Measurements from ENCODE around the gene ASPN.
A peak's percentile ranks its signal among the peaks of the same experiment; 100 is the strongest.

The ASPN gene

DNA sequence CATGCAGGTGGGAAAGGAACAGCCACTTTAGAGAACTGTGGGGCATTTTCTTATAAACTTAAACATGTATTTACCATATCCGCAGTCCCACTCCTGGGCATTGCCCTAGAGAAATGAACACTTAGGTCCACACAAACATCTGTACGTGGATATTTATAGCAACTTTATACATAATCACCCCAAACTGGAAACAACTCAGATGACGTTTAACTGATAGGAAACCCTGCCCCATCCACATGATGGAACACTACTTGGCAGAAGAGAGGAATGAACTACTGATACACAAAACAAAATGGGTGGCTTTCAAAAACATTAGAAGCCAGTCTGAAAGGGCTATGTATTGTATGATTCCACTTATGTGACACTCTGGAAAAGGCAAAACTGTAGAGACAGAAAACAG lies 31.0 kb upstream of the ASPN start:
- Histone ChIP-seq H3K9me3 (no peaks in the 10 kb centered on the region), H3K36me3 (replicated peaks) (no peaks in the 10 kb centered on the region), H3K27me3 (ENCODE audit: low read depth) (no peaks in the 10 kb centered on the region), H3K4me1 (peaks cover 13% of the 10 kb centered on the region), H3K4me3 (no peak overlapping the region)
- in situ Hi-C loops (cut with MboI; ENCODE audit: low sequenced_read_pairs) = no loop called here
- no peak for DNase-seq (ENCODE audit: low spot score in 2 of 2)

DNA sequence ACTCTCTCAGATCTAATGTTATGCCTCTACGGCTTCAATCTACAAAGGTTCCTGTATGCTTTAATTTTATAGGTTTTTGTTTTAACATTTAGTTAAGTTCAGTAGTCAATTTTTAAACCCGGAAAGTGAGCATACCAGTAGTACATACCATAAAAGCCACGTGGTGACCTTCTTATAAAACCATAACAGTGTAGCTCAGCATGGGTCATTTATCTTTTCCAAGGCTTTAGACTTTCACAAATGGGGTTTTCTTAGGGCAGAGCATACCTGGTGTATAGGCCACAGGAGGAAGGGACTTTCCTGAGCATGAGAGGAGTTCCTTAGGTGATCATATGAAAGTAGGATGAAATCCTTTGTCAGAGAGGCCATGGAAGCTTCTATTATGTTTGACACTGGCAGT lies 30.3 kb upstream of the ASPN start:
- H3K9me3 ChIP-seq = no peaks in the 10 kb centered on the region
- DNase-seq (ENCODE audit: low spot score in 2 of 2) = no peak
- H3K27me3 ChIP-seq (ENCODE audit: low read depth) = no peaks in the 10 kb centered on the region
- H3K36me3 ChIP-seq (replicated peaks) = no peaks in the 10 kb centered on the region
- in situ Hi-C loops (cut with MboI; ENCODE audit: low sequenced_read_pairs) = no loop called here
- H3K4me3 ChIP-seq = no peak overlapping the region
- H3K4me1 ChIP-seq = peaks cover 9% of the 10 kb centered on the region

DNA sequence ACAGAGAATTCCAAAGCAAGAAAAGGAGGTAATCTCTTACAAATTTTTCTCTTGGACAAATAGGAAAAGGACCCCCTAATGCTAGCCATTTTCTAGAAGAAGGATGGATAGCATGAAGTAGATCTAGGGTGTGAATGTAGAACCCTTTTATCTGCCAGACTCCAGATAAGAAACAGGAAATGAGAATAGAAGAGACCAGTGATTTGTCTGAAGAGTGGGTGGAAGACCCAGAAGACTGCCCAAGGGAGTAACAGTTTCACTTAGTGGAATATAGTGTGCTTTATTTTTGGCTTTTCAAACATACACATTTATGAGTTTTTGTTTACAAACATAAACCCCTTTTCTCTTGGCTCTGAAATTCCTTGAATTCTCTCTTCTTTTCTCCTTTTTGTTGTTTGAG lies 28.4 kb upstream of the ASPN start:
- DNase-seq (ENCODE audit: low spot score in 2 of 2) = no peak
- in situ Hi-C loops (cut with MboI; ENCODE audit: low sequenced_read_pairs) = no loop called here

DNA sequence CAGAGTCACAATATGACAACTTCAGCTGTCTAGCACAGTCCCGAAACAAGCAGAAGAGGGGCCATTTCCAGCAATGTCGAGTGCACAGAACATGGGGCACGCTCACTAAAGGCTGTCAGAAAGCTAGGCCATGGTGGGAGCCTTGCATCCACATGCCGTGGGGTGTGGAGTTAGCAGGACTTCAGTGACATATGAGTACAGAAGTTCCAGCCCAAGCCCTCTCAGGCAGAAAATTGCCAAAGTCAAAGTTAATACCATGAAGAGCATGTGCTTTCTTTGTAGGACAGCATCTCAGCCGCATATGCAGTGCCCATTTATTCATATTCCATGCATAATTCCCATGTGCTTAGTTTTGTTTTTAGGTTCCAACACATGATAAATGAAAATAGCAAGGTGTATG lies 26.7 kb upstream of the ASPN start:
- no peak overlapping the region for H3K4me3 ChIP-seq
- H3K9me3 ChIP-seq = no peaks in the 10 kb centered on the region
- in situ Hi-C loops (cut with MboI; ENCODE audit: low sequenced_read_pairs) = loop anchor here (10.0 kb wide), 1 partner anchor 126 kb away; no protein-coding TSS in a partner anchor
- no peaks in the 10 kb centered on the region for H3K27me3 ChIP-seq (ENCODE audit: low read depth)
- no peak for DNase-seq (ENCODE audit: low spot score in 2 of 2)
- H3K36me3 ChIP-seq (replicated peaks) = no peaks in the 10 kb centered on the region
- H3K4me1 ChIP-seq = peaks cover 14% of the 10 kb centered on the region

More for the DNA sequence above, 28.4 kb upstream of the ASPN start:
- Histone ChIP-seq H3K4me3 (no peak overlapping the region), H3K9me3 (no peaks in the 10 kb centered on the region), H3K4me1 (peaks cover 10% of the 10 kb centered on the region), H3K36me3 (replicated peaks) (no peaks in the 10 kb centered on the region), H3K27me3 (ENCODE audit: low read depth) (no peaks in the 10 kb centered on the region)

DNA sequence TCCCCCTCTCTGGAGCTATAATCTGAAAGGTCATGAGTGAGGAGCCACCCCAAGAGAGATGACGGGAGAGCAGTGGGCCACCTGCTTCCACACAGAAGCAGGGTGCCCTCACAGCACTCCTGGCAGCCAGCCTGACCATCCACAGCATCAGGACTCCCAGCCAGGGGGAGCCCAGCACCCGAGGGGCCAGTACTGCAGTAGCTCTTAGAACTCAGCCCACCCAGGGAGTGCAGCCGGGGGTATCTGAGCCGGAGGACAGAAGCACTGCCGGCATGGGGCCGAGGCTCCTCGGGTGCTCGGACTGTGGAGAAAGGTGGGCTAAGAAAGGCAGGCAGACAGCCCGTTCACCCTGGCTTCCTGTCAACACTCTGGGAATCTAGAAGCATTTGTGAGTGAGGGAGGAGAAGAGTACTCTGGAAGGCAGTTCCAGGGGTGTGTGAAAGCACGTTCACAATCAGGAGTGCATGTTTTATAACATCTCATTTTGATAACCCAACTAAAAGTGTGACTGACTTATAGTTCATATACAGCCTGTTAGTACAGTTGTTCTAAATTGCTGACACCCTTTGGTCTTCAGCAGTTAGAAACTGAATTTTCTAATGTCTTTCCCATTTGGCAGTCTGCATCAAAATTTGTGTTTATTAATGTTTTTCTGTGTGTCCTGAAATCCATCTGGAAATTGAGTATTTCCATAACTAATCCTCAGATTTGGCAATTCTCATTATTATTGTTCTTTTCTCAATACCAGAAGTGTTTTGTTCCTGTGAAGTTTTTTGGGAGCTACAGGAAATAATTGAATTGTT lies 25.9 kb upstream of the ASPN start:
- Histone ChIP-seq H3K4me1 (peaks cover 20% of the 10 kb centered on the region), H3K27me3 (ENCODE audit: low read depth) (no peaks in the 10 kb centered on the region), H3K4me3 (no peak overlapping the region), H3K9me3 (no peaks in the 10 kb centered on the region), H3K36me3 (replicated peaks) (no peaks in the 10 kb centered on the region)
- no peak for DNase-seq (ENCODE audit: low spot score in 2 of 2)
- in situ Hi-C loops (cut with MboI; ENCODE audit: low sequenced_read_pairs) = loop anchor here (10.0 kb wide), 1 partner anchor 127 kb away; no protein-coding TSS in a partner anchor

DNA sequence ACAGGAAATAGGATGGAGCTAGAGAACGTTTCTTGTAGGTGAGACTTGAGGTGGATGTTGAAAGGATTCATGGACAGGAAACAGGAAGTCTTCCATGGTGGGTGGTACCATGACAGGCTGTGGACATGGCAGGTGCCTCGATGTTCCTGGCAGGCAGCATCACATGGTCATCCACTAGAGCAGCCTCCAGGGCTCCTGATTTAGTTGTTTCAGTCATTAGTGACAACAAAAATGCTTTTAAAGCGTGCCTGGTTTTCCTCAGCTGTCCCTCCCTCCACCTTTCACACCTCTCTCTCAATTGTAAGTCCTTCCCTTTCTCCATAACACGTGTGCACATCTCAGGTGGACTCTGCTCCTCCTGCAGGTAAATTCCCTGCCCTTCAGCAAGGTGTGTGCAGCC lies 25.2 kb upstream of the ASPN start:
- no peak for DNase-seq (ENCODE audit: low spot score in 2 of 2)
- H3K9me3 ChIP-seq = no peaks in the 10 kb centered on the region
- H3K27me3 ChIP-seq (ENCODE audit: low read depth) = no peaks in the 10 kb centered on the region
- H3K4me3 ChIP-seq = no peak overlapping the region
- in situ Hi-C loops (cut with MboI; ENCODE audit: low sequenced_read_pairs) = loop anchor here (10.0 kb wide), 1 partner anchor 127 kb away; no protein-coding TSS in a partner anchor
- H3K36me3 ChIP-seq (replicated peaks) = no peaks in the 10 kb centered on the region
- H3K4me1 ChIP-seq = peaks cover 20% of the 10 kb centered on the region

DNA sequence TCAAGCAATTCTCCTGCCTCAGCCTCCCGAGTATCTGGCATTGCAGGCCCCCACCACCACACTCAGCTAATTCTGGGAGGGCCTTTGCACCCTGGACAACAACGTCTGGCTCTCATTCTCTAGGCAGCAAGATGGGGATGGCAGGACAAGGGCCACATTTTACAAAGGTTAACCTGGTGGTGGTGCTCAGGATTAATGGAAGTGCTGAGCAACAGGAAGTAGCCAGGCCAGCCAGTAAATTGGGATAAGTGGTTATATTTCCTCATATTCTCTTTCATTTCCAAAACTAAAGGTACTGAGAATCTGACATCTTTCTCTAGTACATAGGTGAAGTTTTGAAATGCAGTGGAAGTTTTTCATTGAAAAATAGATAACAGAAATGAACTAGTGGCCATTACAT lies 24.7 kb upstream of the ASPN start:
- peaks cover 20% of the 10 kb centered on the region for H3K4me1 ChIP-seq
- in situ Hi-C loops (cut with MboI; ENCODE audit: low sequenced_read_pairs) = loop anchor here (10.0 kb wide), 1 partner anchor 128 kb away; no protein-coding TSS in a partner anchor
- H3K9me3 ChIP-seq = no peaks in the 10 kb centered on the region
- no peak overlapping the region for H3K4me3 ChIP-seq
- H3K36me3 ChIP-seq (replicated peaks) = no peaks in the 10 kb centered on the region
- no peak for DNase-seq (ENCODE audit: low spot score in 2 of 2)
- H3K27me3 ChIP-seq (ENCODE audit: low read depth) = no peaks in the 10 kb centered on the region

DNA sequence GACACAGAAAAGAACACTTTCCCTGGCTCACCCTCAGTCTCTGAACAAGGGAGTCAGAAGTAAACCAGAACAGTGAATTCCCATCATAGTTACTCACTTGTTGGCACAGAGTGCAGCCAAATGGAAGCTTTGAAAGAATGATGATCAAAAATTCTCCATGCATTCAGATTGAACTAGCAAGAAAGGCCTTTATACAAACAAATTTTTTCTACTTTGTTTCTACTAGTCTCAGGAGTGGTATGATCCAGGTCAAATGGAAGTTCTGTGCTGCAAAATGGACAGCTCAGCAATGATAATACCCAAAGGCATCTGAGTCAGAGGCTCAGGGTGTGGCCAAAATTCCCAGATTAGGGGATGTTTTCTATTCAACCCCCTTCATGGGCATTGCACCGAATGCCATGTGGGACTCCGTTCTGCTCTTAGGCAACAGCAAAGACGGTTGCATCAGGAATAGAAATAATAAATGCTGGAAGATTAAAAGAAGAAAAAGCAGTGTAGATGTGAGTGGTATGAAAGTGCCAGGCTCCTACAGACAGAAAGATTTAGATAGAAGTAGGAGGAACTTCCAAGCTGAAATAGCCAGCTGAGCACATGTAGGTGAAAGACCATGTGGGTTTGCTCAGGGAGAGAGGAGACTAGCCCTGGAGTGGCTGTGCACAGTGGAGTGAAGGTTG lies 24.0 kb upstream of the ASPN start:
- Histone ChIP-seq H3K4me1 (peaks cover 20% of the 10 kb centered on the region), H3K27me3 (ENCODE audit: low read depth) (no peaks in the 10 kb centered on the region), H3K36me3 (replicated peaks) (no peaks in the 10 kb centered on the region), H3K9me3 (no peaks in the 10 kb centered on the region), H3K4me3 (peak overlapping the region; percentile 2; the same call in 1 of the 2 replicates)
- in situ Hi-C loops (cut with MboI; ENCODE audit: low sequenced_read_pairs) = loop anchor here (10.0 kb wide), 1 partner anchor 128 kb away; no protein-coding TSS in a partner anchor
- DNase-seq (ENCODE audit: low spot score in 2 of 2) = peak; percentile 18 to 43

DNA sequence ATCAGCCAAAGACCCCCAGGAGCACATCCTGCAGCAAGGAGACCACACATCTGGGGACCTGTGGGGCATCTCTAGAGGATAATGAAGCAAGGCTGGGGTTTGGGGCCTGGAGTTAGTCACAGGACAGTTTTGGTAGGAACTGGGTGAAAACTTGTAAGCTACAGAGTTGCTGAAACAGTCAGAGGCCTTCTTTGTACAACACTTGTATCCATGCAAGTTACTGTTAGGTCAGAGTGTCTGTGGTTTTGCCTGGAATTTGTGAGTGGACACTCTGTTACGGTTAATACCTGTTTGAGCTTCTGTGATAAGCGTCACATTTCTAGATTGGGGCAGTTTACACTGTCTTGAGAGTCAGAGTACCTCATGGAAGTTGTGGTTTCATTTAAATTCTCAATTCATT lies 22.6 kb upstream of the ASPN start:
- Histone ChIP-seq H3K27me3 (ENCODE audit: low read depth) (no peaks in the 10 kb centered on the region), H3K4me3 (no peak overlapping the region), H3K9me3 (no peaks in the 10 kb centered on the region), H3K4me1 (peaks cover 20% of the 10 kb centered on the region), H3K36me3 (replicated peaks) (no peaks in the 10 kb centered on the region)
- no peak for DNase-seq (ENCODE audit: low spot score in 2 of 2)
- in situ Hi-C loops (cut with MboI; ENCODE audit: low sequenced_read_pairs) = loop anchor here (10.0 kb wide), 1 partner anchor 130 kb away; no protein-coding TSS in a partner anchor

DNA sequence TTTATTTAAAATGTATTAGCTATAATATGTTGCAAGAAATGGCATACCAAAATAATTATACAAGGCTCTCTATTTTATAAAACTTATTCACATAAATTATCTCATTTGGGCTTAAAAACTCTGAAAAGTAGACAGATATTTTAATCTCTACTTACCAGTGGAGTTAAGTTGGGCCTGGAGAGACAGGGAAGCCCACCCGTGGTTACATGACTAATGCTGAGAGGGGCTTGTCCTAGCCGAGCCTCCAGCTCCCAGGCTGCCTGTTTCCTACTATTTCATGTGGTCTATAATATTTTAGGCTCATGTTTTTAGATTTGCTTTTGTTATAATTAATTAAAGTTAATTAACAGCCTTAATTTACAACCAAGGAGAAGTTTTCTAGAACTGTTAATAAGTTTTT lies 20.9 kb upstream of the ASPN start:
- Histone ChIP-seq H3K9me3 (no peaks in the 10 kb centered on the region), H3K36me3 (replicated peaks) (no peaks in the 10 kb centered on the region), H3K27me3 (ENCODE audit: low read depth) (no peaks in the 10 kb centered on the region), H3K4me1 (peaks cover 23% of the 10 kb centered on the region), H3K4me3 (no peak overlapping the region)
- DNase-seq (ENCODE audit: low spot score in 2 of 2) = no peak
- in situ Hi-C loops (cut with MboI; ENCODE audit: low sequenced_read_pairs) = loop anchor here (10.0 kb wide), 1 partner anchor 132 kb away; no protein-coding TSS in a partner anchor

DNA sequence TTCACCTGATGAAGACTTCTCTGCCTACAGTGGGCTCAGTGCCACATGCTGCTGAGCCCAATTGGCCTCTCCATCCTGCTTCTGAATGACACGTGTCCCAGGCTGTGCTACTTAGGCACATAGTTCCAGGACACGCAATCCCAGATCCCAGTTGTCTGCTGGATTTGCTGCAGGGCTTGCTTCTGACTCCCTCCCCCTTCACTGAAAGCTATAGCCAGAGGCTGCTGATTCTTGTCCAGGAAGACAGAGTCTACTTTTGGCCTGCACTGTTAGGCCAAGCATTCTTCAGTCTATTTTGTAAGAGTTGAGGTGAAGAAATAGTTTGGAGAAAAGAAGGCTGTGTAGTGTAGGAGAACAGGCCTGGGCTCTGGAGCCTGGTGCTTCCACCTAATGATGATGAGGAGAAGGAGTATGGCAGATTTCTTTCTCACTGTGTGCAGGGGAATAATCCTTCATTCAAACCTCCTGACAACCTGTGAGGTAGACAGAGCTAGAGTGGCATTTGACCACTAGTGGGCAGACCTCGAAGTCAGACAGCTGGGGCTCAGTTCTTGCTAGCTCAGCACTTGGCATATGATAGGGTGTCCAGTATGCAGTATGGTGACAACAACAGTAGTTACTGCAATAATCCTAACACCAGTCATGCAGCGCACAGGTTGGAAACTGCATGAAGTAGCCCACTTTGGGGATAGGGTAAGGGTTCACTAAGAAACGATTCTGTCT lies 19.5 kb upstream of the ASPN start:
- Histone ChIP-seq H3K4me1 (peaks cover 28% of the 10 kb centered on the region), H3K36me3 (replicated peaks) (no peaks in the 10 kb centered on the region), H3K4me3 (no peak overlapping the region), H3K27me3 (ENCODE audit: low read depth) (no peaks in the 10 kb centered on the region), H3K9me3 (no peaks in the 10 kb centered on the region)
- in situ Hi-C loops (cut with MboI; ENCODE audit: low sequenced_read_pairs) = loop anchor here (10.0 kb wide), 1 partner anchor 133 kb away; no protein-coding TSS in a partner anchor
- peak; percentile 37 to 61 for DNase-seq (ENCODE audit: low spot score in 2 of 2)

DNA sequence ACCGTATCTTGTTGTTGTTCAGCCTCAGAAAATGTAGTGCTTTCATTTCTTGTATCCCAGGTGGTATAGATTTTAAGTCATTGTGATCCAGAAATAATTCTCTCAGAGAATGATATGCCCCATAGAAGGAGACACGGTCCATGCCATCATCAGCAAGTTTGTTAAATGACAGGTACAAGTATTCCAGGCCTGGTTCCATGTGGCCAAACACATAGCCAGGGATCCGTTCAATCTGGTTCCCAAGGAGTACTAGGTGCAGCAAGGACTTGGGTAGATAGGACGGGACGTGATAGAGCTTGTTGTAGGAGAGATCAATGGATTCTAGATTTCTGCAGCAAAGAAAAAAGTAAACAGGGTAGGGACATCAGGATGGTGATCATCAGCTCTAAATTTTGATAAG lies 18.4 kb upstream of the ASPN start:
- in situ Hi-C loops (cut with MboI; ENCODE audit: low sequenced_read_pairs) = loop anchor here (10.0 kb wide), 1 partner anchor 134 kb away; no protein-coding TSS in a partner anchor

DNA sequence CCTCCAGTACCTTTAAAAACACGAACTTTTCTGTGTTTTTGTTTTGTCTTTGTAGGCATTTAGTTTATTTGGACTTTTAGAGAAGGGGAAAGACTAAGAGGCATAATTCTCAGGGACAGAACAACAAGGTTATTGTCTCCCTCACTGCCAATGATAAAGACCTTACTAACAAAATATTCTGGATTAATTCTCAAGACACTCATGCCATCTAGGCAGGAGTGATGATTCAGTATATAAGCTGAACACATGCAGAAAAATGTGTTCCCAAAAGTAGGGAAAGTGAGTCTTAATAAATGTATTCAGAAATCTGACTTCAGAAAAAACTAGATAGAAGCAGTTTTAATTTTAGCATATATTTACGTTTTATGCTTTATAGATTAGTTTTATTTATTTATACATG lies 17.4 kb upstream of the ASPN start:
- H3K9me3 ChIP-seq = no peaks in the 10 kb centered on the region
- in situ Hi-C loops (cut with MboI; ENCODE audit: low sequenced_read_pairs) = loop anchor here (10.0 kb wide), 1 partner anchor 135 kb away; no protein-coding TSS in a partner anchor
- H3K27me3 ChIP-seq (ENCODE audit: low read depth) = no peaks in the 10 kb centered on the region
- H3K4me3 ChIP-seq = no peak overlapping the region
- no peak for DNase-seq (ENCODE audit: low spot score in 2 of 2)
- H3K36me3 ChIP-seq (replicated peaks) = no peaks in the 10 kb centered on the region
- peaks cover 24% of the 10 kb centered on the region for H3K4me1 ChIP-seq

More for the DNA sequence above, 18.4 kb upstream of the ASPN start:
- H3K9me3 ChIP-seq = no peaks in the 10 kb centered on the region
- H3K4me3 ChIP-seq = no peak overlapping the region
- no peak for DNase-seq (ENCODE audit: low spot score in 2 of 2)
- H3K4me1 ChIP-seq = peaks cover 26% of the 10 kb centered on the region
- H3K36me3 ChIP-seq (replicated peaks) = no peaks in the 10 kb centered on the region
- H3K27me3 ChIP-seq (ENCODE audit: low read depth) = no peaks in the 10 kb centered on the region
